ENCODE measurements around the gene SULT1C4. TPM values are rescaled to one million over a fixed set of nuclear protein-coding genes. Genes with fewer than 3 reads are reported as not detected.

Gene SULT1C4
- total and polyA plus RNA-seq, 8 donors: 0.42 to 5.0 (median 0.67) TPM

DNA sequence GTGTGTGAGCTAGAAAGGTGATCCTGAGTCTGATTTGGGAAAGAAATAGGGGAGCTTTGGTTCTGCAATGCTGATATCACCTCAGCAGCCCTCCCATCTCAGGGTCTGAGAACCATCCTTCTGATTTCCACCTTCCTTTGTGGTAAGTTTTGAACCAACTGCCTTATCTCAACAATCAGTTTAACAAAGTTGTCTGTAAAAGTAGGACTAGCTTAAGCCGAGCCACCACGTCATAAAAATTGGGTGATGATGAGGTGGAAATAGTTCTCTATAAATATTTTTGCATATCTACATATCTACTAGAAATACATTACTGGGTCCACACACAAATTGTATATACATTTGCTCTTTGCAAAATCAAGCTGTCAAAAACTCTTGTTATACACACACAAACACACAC, 1.1 kb downstream of the SULT1C4 start:
- Histone ChIP-seq H3K27ac (no peak overlapping the region), H3K36me3 (no peaks in the 10 kb centered on the region), H3K9me3 (no peaks in the 10 kb centered on the region), H3K4me3 (peak overlapping the region in 1 of 4 donors; percentile 24), H3K27me3 (no peaks in the 10 kb centered on the region), H3K4me1 (no peaks in the 10 kb centered on the region)
- no peak for DNase-seq
- FAIRE-seq: no peak
- intact Hi-C loops (cut with DNase I): no loop called here
- TF ChIP-seq, protein P1, sequence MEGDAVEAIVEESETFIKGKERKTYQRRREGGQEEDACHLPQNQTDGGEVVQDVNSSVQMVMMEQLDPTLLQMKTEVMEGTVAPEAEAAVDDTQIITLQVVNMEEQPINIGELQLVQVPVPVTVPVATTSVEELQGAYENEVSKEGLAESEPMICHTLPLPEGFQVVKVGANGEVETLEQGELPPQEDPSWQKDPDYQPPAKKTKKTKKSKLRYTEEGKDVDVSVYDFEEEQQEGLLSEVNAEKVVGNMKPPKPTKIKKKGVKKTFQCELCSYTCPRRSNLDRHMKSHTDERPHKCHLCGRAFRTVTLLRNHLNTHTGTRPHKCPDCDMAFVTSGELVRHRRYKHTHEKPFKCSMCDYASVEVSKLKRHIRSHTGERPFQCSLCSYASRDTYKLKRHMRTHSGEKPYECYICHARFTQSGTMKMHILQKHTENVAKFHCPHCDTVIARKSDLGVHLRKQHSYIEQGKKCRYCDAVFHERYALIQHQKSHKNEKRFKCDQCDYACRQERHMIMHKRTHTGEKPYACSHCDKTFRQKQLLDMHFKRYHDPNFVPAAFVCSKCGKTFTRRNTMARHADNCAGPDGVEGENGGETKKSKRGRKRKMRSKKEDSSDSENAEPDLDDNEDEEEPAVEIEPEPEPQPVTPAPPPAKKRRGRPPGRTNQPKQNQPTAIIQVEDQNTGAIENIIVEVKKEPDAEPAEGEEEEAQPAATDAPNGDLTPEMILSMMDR (IDR thresholded peaks at IDR 0.05): no peak
- WGBS, 2 donors: 55 to 63% methylated on average over 2 of the region's 2 CpGs
- no peak for ATAC-seq

DNA sequence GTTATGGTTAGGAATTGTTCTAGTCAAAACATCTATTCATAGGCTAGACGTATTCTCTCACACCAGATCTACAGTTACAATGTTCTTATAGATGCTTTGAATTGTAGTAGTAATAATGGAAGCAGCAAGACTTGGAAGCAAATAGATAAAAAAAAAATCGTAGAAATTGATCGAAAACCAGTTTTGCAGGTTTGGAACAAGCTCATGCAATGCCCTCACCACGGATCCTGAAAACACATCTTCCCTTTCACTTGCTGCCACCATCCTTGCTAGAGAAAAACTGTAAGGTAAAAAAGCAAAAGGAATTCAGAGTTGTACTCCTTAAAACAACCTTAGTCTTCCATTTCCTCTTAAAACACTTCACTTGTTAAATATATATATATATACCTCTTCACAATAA, 4.4 kb downstream of the SULT1C4 start:
- no peak for DNase-seq
- Histone ChIP-seq H3K4me3 (no peak overlapping the region), H3K4me1 (no peaks in the 10 kb centered on the region), H3K27me3 (no peaks in the 10 kb centered on the region), H3K9me3 (no peaks in the 10 kb centered on the region), H3K27ac (no peak overlapping the region), H3K36me3 (no peaks in the 10 kb centered on the region)
- intact Hi-C loops (cut with DNase I): no loop called here
- no peak for ATAC-seq
- TF ChIP-seq, protein P1 (IDR thresholded peaks at IDR 0.05): no peak
- no peak for FAIRE-seq
- WGBS, 2 donors: 26 to 33% methylated on average over 4 of the region's 4 CpGs

DNA sequence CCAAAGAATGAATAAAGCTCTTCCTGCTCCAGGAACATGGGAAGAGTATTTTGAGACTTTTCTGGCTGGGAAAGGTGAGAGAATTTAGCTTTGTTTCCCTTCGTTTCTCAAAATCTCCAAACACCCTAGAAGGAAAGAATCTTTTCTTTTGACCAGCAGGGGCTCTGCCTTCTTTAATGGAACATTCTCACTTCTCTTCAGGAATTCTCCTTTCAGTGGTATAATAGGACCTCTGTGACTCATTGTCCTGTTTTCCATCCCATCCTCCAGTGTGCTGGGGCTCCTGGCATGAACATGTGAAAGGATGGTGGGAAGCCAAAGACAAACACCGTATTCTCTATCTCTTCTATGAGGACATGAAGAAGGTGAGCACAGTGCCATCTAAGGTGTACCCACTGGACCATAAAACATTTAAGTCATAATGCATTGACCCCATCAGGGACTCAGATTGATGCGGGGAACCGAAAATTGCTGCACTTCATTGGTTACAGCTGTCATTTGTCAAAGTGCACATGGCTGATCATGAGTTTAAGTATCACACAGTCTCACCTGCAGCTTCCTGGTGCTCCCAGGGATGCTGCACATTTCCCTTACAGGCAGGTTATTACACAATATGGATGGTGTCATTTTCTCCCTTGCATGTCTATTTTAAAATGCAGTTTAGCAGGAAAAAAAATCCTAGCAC, 5.5 kb downstream of the SULT1C4 start:
- no peak for FAIRE-seq
- TF ChIP-seq, protein P1 (IDR thresholded peaks at IDR 0.05): no peak
- H3K27ac ChIP-seq: no peak overlapping the region

DNA sequence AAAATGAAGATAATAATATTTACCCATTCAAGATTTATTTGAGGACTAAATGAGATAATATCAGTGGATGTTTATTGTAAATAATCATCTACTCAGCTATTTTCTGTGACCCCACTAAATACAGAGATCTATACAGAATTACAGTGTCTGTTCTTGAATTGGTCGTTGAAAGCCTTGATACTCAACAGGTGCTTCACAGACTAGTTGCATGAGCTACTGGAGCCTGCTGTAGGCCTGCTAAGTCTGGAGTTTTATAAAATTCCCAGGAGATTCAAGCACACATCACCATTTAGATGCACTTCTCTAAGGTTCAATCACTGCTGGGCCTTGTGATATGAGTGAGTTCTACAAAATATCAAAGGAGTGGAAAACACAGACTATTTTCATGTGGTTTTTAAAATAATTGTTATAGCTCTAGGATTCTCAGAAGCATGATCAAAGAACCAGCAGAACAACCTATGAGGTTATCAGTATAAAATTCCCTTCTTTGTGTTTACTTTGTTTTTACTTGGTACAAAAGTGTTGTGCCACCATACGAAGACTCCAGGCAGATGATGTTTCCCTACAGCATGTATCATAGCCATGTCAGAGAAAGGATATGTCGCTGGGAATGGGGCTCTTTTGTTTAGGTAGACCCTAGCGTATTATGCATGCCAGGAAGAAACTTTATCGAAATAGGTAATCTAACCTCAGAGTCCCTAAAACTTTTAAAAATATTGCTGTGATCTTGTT, 7.1 kb downstream of the SULT1C4 start:
- TF ChIP-seq, protein P1 (IDR thresholded peaks at IDR 0.05): no peak
- FAIRE-seq: no peak
- Histone ChIP-seq H3K36me3 (no peaks in the 10 kb centered on the region), H3K27me3 (no peaks in the 10 kb centered on the region), H3K4me1 (no peaks in the 10 kb centered on the region), H3K4me3 (no peak overlapping the region), H3K9me3 (no peaks in the 10 kb centered on the region), H3K27ac (peak overlapping the region in 1 of 4 donors; percentile 53)
- peak in 1 of 4 donors; percentile 32 for ATAC-seq
- WGBS, 2 donors: 68 to 74% methylated on average over 5 of the region's 5 CpGs
- intact Hi-C loops (cut with DNase I): no loop called here
- DNase-seq: no peak

More for the DNA sequence above, 5.5 kb downstream of the SULT1C4 start:
- Histone ChIP-seq H3K36me3 (no peaks in the 10 kb centered on the region), H3K4me3 (no peak overlapping the region), H3K9me3 (no peaks in the 10 kb centered on the region), H3K4me1 (no peaks in the 10 kb centered on the region), H3K27me3 (no peaks in the 10 kb centered on the region)
- DNase-seq: no peak
- intact Hi-C loops (cut with DNase I): no loop called here
- WGBS, 2 donors: 91 to 92% methylated on average over 4 of the region's 4 CpGs
- no peak for ATAC-seq
